HG03060 (cell line): ENCODE data around the gene MEIOSIN.

Experiments used
- ATAC-seq: cut with Tn5 transposase; IDR thresholded peaks from one replicate; pipeline ENCODE4 v1.9.1; 2021; ENCODE audit warnings: low read depth, moderate number of reproducible peaks; ENCODE audit not compliant: unreplicated experiment

Gene MEIOSIN

DNA sequence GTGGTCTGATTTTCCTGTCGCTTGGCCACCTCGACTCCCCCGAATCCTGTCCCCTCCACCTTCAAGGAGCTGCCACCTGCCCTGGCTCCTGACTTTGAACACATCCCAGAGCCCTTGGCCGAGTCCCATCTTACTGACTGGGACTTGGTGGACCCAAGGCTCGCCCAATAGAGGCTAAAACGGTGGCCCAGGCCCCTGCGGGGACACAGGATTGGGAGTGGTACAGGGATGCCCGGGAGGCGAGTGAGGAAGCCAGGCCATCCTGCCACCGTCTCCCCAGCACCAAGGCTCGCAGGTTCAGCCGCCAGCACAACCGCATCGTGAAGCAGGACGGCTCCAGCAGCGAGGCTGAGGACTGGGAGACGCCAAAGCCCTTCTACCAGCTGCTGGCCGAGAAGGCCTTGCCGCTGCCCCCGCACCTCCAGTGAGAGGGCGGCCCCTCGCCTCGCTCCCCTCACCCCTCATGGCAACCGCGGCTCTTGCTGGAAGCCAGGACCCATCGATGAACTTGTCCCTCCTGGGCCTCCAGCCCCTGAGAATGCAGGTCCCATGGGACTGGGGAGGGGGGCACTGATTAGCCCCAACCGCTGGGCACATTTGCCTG lies 30.6 kb downstream of the MEIOSIN start:
- no peak for ATAC-seq

DNA sequence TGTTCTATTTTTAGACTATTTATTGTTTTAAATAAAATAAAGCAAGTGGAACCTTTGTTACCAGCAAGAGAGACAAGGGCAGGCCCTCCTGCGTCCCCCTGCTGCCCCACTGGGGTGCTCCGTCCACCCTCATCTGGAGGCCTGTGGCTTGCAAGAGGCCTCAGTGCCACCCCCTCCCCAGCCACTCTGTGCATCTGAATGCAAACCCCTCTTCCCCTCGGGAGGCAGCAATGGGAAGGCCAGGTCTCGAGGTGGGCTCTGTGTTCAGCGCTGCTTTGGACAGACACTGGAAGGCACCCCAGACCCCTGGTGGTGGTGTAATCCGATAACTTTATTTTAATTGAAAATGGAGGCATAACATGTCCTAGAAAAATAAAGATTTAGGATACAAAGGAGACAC lies 31.2 kb downstream of the MEIOSIN start:
- ATAC-seq, result no peak

DNA sequence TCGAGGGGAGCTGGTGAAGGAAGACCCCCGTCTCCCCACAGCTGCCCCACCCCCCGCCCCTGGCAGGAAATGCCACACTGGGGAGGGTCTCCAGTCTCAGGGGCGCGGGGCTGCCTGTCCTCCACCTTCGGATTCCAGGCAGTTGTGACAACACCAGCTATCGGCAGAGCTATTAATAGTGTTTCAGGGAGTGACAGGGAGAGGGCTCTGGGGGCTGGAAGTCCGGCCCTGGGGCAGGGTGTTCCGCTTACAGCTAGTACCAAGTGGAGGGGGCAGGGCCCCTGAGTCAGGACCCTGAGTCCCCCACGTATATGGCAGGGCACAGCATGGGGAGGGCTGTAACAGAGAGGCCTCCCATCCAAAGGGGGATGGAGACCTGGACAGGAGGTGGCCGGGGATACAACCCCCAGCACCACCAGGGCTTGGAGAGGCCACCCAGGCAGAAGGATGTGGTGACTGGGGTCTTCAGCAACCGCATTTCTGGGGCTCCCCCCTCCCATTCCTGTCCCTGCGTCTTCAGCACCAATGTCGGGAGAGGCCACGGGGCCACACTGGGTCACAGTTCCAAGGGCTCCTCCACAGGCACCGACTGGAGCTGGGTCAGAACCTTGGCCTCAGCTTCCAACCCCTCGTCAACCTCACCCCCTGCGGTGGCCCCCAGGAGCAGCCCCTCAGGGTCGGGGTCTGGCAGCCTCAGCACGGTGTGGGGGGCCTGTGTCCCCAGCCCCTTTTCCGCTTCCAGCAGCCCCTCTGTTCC lies 31.9 kb downstream of the MEIOSIN start:
- no peak for ATAC-seq

DNA sequence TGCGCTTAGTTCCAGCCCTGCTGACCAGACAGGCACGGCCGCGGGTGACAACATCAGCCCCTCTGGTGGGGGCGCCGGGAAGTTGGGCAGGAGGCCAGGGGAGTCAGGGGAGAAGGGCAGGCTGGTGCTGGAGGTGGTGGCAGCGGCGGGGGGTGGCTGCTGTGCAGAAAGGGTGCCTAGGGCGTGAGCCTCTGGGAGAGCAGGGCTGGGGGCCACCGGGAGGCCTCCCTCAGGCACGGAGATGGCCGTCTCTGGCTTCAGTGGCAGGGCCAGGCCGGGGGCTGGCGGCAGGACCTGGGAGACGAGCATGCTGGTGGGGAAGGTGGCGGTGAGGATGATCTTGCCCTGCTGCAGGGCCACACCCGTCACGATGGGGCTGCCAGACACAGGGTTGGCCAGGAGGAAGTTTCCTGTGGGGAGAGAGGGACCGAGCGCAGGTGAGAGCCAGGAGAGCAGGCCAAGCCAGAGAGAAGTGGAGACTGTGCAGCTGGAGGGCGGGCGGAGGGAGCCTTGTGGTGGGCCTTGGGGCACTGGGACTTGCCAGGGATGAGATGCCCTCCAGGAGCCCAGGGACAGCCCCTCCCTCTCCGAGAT lies 32.6 kb downstream of the MEIOSIN start:
- no peak for ATAC-seq

DNA sequence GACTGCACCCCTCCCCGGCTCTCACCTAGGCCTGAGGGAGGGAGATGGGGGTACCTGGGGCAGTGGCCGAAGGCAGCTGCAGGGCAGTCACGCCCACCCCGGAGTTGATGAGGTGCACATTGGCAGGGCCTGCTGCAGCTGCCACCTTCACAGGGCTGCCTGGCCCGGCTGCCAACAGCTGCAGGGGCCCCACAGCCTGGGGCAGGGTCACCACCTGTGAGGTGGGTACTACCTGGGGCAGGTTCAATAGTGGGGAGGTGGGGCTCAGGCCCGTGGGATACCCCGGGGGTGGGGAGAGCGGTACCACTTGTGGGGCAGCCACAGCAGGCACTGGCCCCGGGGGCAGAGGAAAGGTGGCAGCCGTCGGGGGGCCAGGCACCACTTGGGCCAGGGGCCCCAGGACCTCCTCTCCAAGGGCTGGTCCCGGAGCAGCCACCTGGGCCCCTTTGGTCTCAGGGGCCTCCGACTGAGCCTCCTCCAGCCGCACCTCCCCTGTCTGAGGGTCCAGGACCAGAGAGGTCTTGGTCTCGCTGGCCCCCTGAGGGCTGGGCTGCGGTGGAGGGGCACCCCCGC lies 33.1 kb downstream of the MEIOSIN start:
- no peak for ATAC-seq

DNA sequence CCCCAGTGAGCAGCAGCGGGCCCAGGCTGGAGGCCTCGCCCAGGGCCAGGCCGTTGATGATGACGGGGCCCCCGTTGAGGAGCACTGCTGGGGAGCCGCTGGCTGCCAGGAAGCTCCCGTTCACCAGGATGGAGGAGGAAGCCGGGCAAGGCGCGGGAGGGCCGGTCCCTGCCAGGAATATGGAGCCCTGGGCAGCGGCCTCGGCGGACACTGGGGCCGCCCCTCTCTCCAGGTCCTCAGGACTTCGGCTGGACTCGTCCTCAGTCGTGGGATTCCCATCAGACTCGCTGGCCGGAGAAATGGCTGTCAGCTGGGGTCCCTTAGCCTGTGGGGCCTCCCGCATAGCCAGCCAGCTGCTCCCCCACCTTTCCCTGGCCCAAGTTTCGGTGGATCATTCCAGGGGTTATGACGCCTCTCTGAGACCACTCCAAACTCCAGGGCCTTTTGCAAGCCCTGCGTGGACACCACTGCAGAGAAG lies 33.7 kb downstream of the MEIOSIN start:
- ATAC-seq, result no peak

DNA sequence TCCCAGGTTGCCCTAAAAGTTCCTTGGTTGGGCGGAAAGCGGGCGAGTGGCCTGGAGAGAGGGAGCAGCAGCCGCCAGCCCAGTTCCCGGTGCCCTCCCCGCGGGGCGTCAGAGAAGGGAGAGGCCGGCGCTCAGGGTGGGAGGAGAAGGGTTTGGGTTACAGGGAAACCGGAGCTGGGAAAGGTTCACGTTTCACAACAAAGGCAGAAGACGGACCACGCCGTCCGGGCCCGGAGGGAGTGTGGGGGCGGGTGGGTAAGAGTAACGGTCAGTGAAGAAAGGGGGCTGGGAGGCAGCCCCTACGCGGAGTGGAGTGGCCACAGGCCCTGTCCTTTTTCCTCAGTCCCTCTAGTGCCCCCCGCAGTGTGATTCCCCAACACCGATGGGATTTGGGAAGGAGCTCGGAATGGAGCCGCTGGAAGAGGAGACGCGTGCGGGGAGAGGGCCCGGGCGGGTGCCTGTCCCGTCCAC lies 34.2 kb downstream of the MEIOSIN start:
- no peak for ATAC-seq

DNA sequence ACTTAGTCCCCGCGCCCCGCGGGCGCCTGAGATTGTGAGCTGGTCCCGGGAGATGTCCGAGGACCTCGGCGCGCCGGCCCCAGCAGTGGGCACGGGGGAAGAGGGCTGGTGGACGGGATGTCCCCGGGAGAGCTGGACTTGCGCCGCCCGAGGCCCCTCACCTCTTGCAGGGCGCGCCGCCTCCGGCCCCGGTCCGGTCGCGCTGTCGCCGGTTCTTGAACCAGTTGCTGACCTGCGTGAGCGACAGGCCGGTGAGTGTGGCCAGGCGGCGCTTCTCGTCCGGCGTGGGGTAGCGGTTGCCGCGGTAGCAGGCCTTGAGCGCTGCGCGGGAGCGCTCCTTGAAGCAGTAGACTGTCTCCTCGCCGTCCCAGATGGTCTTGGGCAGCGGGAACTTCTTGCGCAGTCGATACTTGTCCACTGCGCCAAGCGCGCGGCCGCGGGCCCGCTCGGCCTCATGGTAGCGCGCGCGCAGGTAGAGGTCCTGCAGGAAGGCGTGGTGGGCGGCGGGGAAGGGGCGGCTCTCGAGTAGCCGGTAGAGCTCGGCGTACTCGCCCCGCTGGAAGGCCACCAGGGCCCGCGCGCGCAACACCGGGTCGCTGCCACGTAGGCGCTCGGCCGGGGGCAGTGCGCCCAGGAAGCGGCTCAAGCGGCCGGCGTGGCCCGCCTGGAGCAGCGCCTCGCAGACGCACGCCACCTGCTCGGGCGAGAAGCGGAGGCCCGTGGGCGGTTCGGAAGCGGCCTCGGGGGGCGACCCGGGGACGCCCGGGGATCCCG lies 34.8 kb downstream of the MEIOSIN start:
- ATAC-seq, result no peak

DNA sequence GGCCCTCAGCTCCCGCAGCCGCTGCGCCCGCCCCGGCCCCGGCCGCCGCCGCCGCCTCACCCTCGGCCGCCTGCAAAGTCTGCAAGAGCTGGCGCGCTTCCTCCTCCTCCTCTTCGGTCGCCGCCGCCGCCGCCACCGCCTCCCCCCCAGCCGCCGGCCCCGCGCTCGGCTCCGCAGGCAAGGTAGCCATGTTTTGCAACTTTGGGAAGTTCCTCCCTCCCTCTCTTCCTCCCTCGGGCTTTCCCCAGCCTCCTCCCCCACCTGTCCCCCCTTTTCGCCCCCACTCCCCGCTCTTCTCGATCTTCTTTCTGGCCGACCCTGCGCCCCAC lies 35.4 kb downstream of the MEIOSIN start:
- no peak for ATAC-seq

DNA sequence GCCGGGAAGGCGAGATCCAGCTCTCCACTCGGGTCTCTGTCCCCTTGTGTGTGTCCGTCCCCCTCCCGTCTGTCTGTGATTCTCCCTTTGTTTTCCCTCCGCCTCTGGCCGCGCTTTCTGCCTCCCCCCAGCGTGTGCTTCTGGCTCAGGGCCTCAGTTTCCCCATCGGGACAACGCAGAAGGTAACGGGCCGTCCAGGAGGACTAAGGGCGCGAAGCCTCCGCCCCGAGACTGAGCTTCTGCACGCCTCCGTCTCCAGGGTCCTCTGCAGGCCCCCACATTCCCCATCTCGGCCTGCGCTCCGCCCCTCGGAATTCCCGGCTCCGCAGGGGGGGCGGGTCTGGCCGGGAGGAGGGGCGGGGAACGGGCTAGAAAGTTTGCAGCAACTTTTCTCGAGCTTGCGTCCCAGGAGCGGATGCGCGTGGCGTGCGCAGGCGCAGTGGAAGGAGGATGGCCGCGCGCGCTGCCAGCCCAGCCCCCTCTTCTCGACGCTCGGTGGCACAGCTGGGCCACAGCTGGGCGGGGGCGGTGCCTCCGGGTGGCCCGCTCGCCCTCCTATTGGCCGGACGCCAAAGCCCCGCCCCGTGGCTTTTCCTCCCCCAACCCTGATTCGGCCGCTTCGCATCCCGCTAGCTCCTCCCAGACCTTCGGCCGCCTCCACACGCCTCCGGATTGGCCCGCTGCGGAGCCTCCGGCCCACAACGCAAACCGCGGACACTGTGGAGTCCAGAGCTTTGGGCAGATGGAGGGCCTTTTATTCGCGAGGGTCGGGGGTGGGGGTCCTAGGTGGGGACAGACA lies 35.9 kb downstream of the MEIOSIN start, which contains the start of gene SIX5:
Gene SIX5 (minus strand): TSS at position 269 of the 799 bp plus-strand sequence. CDS start 408 bp downstream, outside the sequence.
- ATAC-seq, result peak; percentile 58

DNA sequence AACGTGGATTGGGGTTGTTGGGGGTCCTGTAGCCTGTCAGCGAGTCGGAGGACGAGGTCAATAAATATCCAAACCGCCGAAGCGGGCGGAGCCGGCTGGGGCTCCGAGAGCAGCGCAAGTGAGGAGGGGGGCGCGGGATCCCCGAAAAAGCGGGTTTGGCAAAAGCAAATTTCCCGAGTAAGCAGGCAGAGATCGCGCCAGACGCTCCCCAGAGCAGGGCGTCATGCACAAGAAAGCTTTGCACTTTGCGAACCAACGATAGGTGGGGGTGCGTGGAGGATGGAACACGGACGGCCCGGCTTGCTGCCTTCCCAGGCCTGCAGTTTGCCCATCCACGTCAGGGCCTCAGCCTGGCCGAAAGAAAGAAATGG lies 36.6 kb downstream of the MEIOSIN start:
- no peak for ATAC-seq

DNA sequence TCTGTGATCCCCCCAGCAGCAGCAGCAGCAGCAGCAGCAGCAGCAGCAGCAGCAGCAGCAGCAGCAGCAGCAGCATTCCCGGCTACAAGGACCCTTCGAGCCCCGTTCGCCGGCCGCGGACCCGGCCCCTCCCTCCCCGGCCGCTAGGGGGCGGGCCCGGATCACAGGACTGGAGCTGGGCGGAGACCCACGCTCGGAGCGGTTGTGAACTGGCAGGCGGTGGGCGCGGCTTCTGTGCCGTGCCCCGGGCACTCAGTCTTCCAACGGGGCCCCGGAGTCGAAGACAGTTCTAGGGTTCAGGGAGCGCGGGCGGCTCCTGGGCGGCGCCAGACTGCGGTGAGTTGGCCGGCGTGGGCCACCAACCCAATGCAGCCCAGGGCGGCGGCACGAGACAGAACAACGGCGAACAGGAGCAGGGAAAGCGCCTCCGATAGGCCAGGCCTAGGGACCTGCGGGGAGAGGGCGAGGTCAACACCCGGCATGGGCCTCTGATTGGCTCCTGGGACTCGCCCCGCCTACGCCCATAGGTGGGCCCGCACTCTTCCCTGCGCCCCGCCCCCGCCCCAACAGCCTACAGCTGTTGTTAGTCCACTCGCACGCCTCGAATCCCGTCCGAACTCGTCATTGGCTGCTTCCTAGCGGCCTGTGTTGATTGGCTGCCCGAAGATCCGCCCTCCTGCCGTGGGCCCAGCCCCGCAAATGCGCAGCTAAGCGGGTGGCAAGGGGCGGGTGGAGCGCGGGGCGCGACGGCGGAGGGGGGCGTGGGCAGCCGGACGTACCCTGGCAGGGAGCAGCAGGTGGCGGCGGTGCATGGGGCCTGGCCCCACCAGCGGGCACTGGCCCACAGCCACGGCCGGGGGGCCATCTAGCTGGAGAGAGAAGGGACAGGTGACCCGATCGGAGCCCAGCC lies 37.2 kb downstream of the MEIOSIN start:
- peak; percentile 32 for ATAC-seq

DNA sequence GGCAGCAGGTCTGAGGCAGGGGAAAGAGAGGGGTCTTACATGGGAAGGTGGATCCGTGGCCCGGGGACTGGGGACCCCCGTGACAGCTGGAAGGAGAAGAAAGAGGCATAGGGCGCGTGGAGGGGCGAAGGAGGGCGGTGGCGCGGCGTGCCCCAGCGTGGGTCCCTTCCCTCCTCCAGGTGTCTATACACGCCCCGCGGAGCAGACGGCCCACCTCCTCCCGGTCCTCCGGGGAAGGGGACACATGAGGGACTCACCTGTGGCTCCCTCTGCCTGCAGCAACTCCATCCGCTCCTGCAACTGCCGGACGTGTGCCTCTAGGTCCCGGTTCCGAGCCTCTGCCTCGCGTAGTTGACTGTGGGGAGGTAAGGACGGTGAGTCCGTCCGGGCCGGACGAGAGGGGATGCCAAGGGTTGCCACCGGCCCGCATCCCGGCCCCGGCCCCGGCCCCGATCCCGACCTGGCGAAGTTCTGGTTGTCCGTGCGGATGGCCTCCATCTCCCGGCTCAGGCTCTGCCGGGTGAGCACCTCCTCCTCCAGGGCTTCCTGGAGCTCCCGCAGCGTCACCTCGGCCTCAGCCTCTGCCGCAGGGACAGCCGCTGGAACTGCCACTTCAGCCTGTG lies 38.2 kb downstream of the MEIOSIN start:
- no peak for ATAC-seq

DNA sequence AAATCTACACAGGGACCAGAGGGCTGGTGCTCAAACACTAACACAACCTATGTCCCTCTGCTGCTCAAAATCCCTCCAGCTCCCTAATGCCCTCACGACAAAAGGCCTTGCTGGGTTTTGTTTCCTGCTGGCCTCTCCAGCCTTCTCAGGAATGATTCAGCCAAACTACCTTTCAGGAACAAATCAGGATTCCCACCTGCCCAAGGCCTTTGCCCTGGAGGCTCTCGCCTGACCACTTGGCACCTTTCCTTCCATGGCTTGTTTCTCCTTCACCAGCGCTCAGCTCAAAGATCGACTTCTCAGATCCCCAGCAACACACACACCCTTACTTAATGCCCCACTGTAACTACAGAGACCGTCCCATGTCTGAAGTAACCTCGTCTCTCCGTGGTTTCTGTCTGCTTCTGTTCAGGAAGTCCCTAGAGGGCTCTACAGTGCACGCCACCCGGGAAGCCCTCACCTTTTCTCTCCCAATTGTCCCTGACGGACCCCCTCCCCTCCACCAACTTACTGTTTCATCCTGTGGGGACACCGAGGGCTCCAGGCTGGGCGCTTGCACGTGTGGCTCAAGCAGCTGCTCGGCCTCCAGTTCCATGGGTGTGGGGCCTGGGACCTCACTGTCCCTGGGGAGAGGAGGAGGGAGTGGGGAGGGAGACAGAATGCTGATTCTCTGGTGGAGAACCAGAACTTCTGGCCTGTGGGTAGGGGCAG lies 39.0 kb downstream of the MEIOSIN start:
- no peak for ATAC-seq

DNA sequence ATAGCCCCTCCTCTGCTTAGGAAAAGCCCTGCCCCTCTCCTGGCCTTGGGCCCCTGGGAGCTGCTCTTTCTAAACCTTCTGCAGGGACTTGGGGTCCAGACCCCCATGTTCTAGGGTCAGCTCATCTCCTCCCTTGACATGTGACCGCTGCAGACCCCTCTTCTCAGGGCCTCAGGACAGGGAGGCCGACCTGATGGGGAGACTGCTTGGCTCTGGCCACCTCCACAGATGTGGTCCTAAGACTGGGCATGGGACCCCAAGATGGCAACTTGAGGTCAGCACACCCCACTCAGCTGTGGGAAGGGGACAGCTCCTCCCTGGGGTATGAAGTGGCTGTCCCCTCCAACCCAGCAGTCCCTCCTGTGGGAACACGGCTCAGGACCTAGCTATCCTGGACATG lies 39.7 kb downstream of the MEIOSIN start:
- ATAC-seq, result no peak

DNA sequence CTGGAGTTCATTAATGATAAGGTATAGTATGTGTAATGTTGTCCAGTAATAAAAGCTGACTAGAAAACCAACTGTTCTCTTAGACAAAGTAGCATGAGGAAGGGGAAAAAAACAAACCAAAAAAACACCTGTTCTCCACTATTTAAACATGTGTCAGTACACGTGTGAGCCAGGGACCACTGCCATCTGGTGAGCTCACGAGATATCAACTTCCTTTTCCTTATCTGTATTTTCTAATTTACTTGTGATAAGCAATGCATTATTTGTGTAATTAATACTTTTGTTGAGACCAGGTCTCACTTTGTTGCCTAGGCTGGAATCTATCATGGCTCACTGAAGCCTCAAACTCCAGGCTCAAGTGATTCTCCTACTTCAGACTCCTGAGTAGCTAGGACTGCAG lies 40.1 kb downstream of the MEIOSIN start:
- ATAC-seq, result no peak

DNA sequence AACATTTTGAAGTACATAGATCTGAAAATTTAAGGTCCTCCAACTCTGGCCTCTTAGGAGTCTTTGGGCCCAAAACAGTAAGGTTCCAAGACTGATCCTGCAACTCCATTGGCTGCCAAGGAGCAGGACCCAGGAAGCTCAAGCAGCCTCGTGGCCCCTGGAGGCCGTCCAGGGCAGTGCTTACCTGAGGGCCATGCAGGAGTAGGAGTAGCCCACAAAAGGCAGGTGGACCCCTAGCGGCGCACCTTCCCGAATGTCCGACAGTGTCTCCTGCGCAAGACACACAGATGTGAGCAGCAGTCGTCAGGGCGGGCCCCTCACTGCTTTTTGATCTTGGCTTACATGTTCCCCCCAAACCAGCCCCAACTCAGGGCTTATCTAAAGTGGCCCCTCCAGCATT lies 41.5 kb downstream of the MEIOSIN start:
- ATAC-seq, result no peak
